HepG2 (cell line): ENCODE results near the gene RAD9A. TPM values are rescaled to one million over a fixed set of nuclear protein-coding genes. Genes with fewer than 3 reads are reported as not detected.

Source experiments
- ATAC-seq: fragments of 200-7000 bp; cut with Tn5 transposase; 3 replicates; pipeline ENCODE4 v1.9.1; 2020; ENCODE audit warnings: mild to moderate bottlenecking, moderate library complexity
- BruUV-seq: library from RNA; stranded (reverse); fragments of 400-500 nt; replicated peaks from 2 replicates; lab custom pipeline; 2021; lab: Mats Ljungman, UMichigan
- CTCF ChIA-PET: fragments of 300-600 bp; formaldehyde crosslinking; extraction: SDS; loops from one replicate; lab custom pipeline; 2021; ENCODE audit warnings: low total read pairs, inconsistent platforms, low intra/inter-chr PET ratio; lab: Yijun Ruan, JAX
- POLR2A ChIA-PET: fragments of 350-600 bp; sonication (Branson Sonifier 250); formaldehyde crosslinking; loops from one replicate; lab custom pipeline; 2020; ENCODE audit warnings: antibody characterized with exemption, inconsistent platforms; lab: Yijun Ruan, JAX
- DNase-seq: peaks from one replicate; pipeline ENCODE4 v3.0.0-alpha.2; 2015; ENCODE audit warnings: low spot score
- FAIRE-seq: peaks from 3 replicates; lab custom pipeline; 2011; peaks lifted over from hg19 to GRCh38; lab: Jason Lieb, UNC
- H2AFZ ChIP-seq: one replicate; pipeline ENCODE4 v1.6.1; 2011; ENCODE audit warnings: low read length, inconsistent platforms
- H3K27ac ChIP-seq: fragments of 300-600 bp; 3 replicates; pipeline ENCODE4 v1.8.0; 2011; ENCODE audit warnings: mixed run types, mild to moderate bottlenecking, mixed read lengths, low read length, inconsistent platforms; ENCODE audit not compliant: insufficient read depth; ENCODE audit errors: extremely low read length
- H3K27me3 ChIP-seq, 2 experiments: fragments of 200-600 bp in 1 of 2; 2 replicates in 1 of 2; 3 replicates in 1 of 2; pipeline versions ENCODE4 v1.6.0 to v1.8.0; 2011; ENCODE audit warnings: low read length in 2 of 2, mild to moderate bottlenecking in 2 of 2, moderate library complexity in 2 of 2, inconsistent platforms in 1 of 2; ENCODE audit not compliant: insufficient read depth in 2 of 2, control insufficient read depth in 1 of 2
- H3K36me3 ChIP-seq, 2 experiments: fragments of 200-600 bp in 1 of 2; replicated peaks in 1 of 2; 2 replicates in 1 of 2; 3 replicates in 1 of 2; pipeline versions ENCODE4 v1.5.1 to v1.8.0; 2011; ENCODE audit warnings: low read length in 2 of 2, inconsistent platforms in 1 of 2; ENCODE audit not compliant: insufficient read depth in 2 of 2, control insufficient read depth in 1 of 2
- H3K4me1 ChIP-seq: 2 replicates; pipeline ENCODE4 v1.5.1; 2012; ENCODE audit warnings: low read length, inconsistent platforms; ENCODE audit not compliant: insufficient read depth
- H3K4me2 ChIP-seq: 2 replicates; pipeline ENCODE4 v1.6.0; 2011; ENCODE audit warnings: low read depth, low read length, inconsistent platforms
- H3K4me3 ChIP-seq, 3 experiments: fragments of 200-600 bp in 1 of 3; sonication (generic), shearing (Covaris generic) in 1 of 3; replicated peaks in 1 of 3; 2 replicates each; pipeline ENCODE4 v1.5.1; 2011 to 2016; ENCODE audit warnings: low read length in 3 of 3, inconsistent platforms in 2 of 3, low read depth in 2 of 3, mild to moderate bottlenecking in 2 of 3, control low read depth in 1 of 3, mixed read lengths in 1 of 3; ENCODE audit not compliant: insufficient read depth in 1 of 3
- H3K79me2 ChIP-seq: one replicate; pipeline ENCODE4 v1.6.1; 2011; ENCODE audit warnings: low read length, inconsistent platforms; ENCODE audit not compliant: insufficient read depth
- H3K9ac ChIP-seq: 2 replicates; pipeline ENCODE4 v1.6.0; 2011; ENCODE audit warnings: mild to moderate bottlenecking, low read depth, low read length, inconsistent platforms; ENCODE audit not compliant: insufficient read depth
- H3K9me3 ChIP-seq: 2 replicates; pipeline ENCODE4 v1.5.1; 2012; ENCODE audit warnings: mild to moderate bottlenecking, low read length
- H4K20me1 ChIP-seq: 2 replicates; pipeline ENCODE4 v1.6.0; 2011; ENCODE audit warnings: inconsistent platforms, mild to moderate bottlenecking, low read length, moderate library complexity; ENCODE audit not compliant: insufficient read depth
- BCL6 ChIP-seq: IDR thresholded peaks from 2 replicates; pipeline ENCODE4 v1.6.1; 2016; ENCODE audit warnings: missing genetic modification reagents, missing compliant biosample characterization
- CENPX ChIP-seq: sonication (generic); formaldehyde crosslinking; IDR thresholded peaks from 2 replicates; pipeline ENCODE4 v1.9.0; 2021; ENCODE audit warnings: mild to moderate bottlenecking, missing genetic modification reagents, moderate library complexity
- KAT7 ChIP-seq: IDR thresholded peaks from 2 replicates; pipeline ENCODE4 v1.6.1; 2018; ENCODE audit warnings: borderline replicate concordance, missing compliant biosample characterization
- KDM5A ChIP-seq: fragments of 200-600 bp; sonication (generic); IDR thresholded peaks from 2 replicates; pipeline ENCODE4 v1.7.0; 2018; ENCODE audit warnings: antibody characterized with exemption, mild to moderate bottlenecking, low read length, borderline replicate concordance
- MAF1 ChIP-seq: sonication (generic); formaldehyde crosslinking; IDR thresholded peaks from 2 replicates; pipeline ENCODE4 v1.5.0; 2020; ENCODE audit warnings: missing genetic modification reagents, borderline replicate concordance
- MAZ ChIP-seq, 2 experiments: sonication (generic) in 1 of 2; formaldehyde crosslinking in 1 of 2; IDR thresholded peaks; 2 replicates each; pipeline versions ENCODE4 v1.5.0 to v1.6.1; 2012 to 2020; ENCODE audit warnings: low read depth in 2 of 2, mild to moderate bottlenecking in 2 of 2, borderline replicate concordance in 1 of 2, improper control_type of control experiment in 1 of 2, low read length in 1 of 2, missing genetic modification reagents in 1 of 2, moderate library complexity in 1 of 2
- PITX1 ChIP-seq: sonication (generic); formaldehyde crosslinking; IDR thresholded peaks from 2 replicates; pipeline ENCODE4 v1.5.1; 2020; ENCODE audit warnings: mild to moderate bottlenecking, missing genetic modification reagents
- ZFP41 ChIP-seq: sonication (generic); formaldehyde crosslinking; IDR thresholded peaks from 2 replicates; pipeline ENCODE4 v1.4.0; 2020; ENCODE audit warnings: mild to moderate bottlenecking, missing genetic modification reagents, borderline replicate concordance
- ZNF101 ChIP-seq: sonication (generic); formaldehyde crosslinking; IDR thresholded peaks from 2 replicates; pipeline ENCODE4 v1.4.0; 2020; ENCODE audit warnings: mild to moderate bottlenecking, low read depth, missing genetic modification reagents, borderline replicate concordance
- ZNF143 ChIP-seq: sonication (generic); formaldehyde crosslinking; IDR thresholded peaks from 2 replicates; pipeline ENCODE4 v1.4.0; 2020; ENCODE audit warnings: missing genetic modification reagents
- ZNF484 ChIP-seq: sonication (generic); formaldehyde crosslinking; IDR thresholded peaks from 2 replicates; pipeline ENCODE4 v1.5.1; 2020; ENCODE audit warnings: mild to moderate bottlenecking, low read depth, missing genetic modification reagents, borderline replicate concordance
- ZNF496 ChIP-seq: sonication (generic); formaldehyde crosslinking; IDR thresholded peaks from 2 replicates; pipeline ENCODE4 v1.8.1; 2023; ENCODE audit warnings: mild to moderate bottlenecking, moderate library complexity, missing genetic modification reagents; ENCODE audit not compliant: insufficient replicate concordance
- ZNF678 ChIP-seq: sonication (generic); formaldehyde crosslinking; IDR thresholded peaks from 2 replicates; pipeline ENCODE4 v1.4.0; 2020; ENCODE audit warnings: mild to moderate bottlenecking, missing genetic modification reagents
- WGBS: methylation state at CpG from one replicate; pipeline ENCODE4 v1.1.6; 2017; ENCODE audit warnings: low lambda C conversion rate; 5-methylcytosine and 5-hydroxymethylcytosine counted together
- in situ Hi-C: cut with HindIII; loops from 2 replicates; pipeline ENCODE4 v1.10.0; 2017; ENCODE audit warnings: low pct_unique_long_range_greater_than_20kb; ENCODE audit not compliant: extremely low pct_ligation_motif_present
- intact Hi-C: fragments of 100-400 bp; cut with micrococcal nuclease; formaldehyde crosslinking; loops from one replicate; pipeline ENCODE4 v1.10.0; 2022; ENCODE audit not compliant: unreplicated experiment
- polyA plus RNA-seq, 8 experiments: library from polyadenylated mRNA; depleted of rRNA in 3 of 8; stranded (reverse) in 7 of 8; unstranded in 1 of 8; fragments of >200 nt; fragmentation: Illumina TruSeq in 4 of 8; extraction: Trizol in 4 of 8; gene quantifications; 2 replicates each; pipeline versions ENCODE4 v1.2.1 to v1.2.3, GENCODE V29; 2011 to 2016; ENCODE audit warnings: low read depth in 4 of 8, missing spikeins in 1 of 8, mixed read lengths in 1 of 8; ENCODE audit not compliant: insufficient read depth in 1 of 8
- total RNA-seq, 5 experiments: library from RNA; depleted of rRNA; stranded (reverse); fragments of >200 nt; fragmentation: Illumina TruSeq; extraction: Trizol; gene quantifications; 2 replicates each; pipeline ENCODE4 v1.2.3, GENCODE V29; 2016; ENCODE audit warnings: low read depth in 1 of 5
- TF ChIP-seq, protein P1 (sequence below): sonication (generic); formaldehyde crosslinking; IDR thresholded peaks from 2 replicates; pipeline ENCODE4 v1.5.0; 2020; ENCODE audit warnings: missing genetic modification reagents
- TF ChIP-seq, protein P2 (sequence below): IDR thresholded peaks from 2 replicates; pipeline ENCODE4 v1.6.1; 2016; ENCODE audit warnings: low read depth, borderline replicate concordance
- TF ChIP-seq, protein P3 (sequence below): sonication (generic); formaldehyde crosslinking; IDR thresholded peaks from 2 replicates; pipeline ENCODE4 v1.8.1; 2023; ENCODE audit warnings: mild to moderate bottlenecking, inconsistent platforms, moderate library complexity, missing genetic modification reagents, borderline replicate concordance

The RAD9A gene
- total and polyA plus RNA-seq, 2 of the 13 experiments (the other 11 are each of a cell fraction or from before 2014, with no cell fraction given) = 10.1 to 15.7 TPM

GRCh38 chr11:67429722-67430121 lies 37.9 kb downstream of the RAD9A start:
- WGBS = 97% methylated on average over 11 of the region's 11 CpGs
- DNase-seq = no peak
- peaks cover 26% of the 10 kb centered on the region for H3K4me1 ChIP-seq
- peak overlapping the region; percentile 90 for H3K4me2 ChIP-seq
- ChIA-PET POLR2A (no interaction called here), CTCF (no interaction called here)
- no peak for ATAC-seq
- peak overlapping the region; percentile 97; the same call in 1 of the 2 replicates for H3K9ac ChIP-seq
- H3K79me2 ChIP-seq = peaks cover 13% of the 10 kb centered on the region
- no peak overlapping the region for H2AFZ ChIP-seq
- no peaks in the 10 kb centered on the region for H4K20me1 ChIP-seq
- no peak for FAIRE-seq
- no peak for TF ChIP-seq ZFP41 (CRISPR knock-in tag)
- no peak for TF ChIP-seq ZNF678 (CRISPR knock-in tag)
- TF ChIP-seq KAT7 (CRISPR knock-in tag) = no peak
- no peak for TF ChIP-seq ZNF143
- TF ChIP-seq, protein P1, sequence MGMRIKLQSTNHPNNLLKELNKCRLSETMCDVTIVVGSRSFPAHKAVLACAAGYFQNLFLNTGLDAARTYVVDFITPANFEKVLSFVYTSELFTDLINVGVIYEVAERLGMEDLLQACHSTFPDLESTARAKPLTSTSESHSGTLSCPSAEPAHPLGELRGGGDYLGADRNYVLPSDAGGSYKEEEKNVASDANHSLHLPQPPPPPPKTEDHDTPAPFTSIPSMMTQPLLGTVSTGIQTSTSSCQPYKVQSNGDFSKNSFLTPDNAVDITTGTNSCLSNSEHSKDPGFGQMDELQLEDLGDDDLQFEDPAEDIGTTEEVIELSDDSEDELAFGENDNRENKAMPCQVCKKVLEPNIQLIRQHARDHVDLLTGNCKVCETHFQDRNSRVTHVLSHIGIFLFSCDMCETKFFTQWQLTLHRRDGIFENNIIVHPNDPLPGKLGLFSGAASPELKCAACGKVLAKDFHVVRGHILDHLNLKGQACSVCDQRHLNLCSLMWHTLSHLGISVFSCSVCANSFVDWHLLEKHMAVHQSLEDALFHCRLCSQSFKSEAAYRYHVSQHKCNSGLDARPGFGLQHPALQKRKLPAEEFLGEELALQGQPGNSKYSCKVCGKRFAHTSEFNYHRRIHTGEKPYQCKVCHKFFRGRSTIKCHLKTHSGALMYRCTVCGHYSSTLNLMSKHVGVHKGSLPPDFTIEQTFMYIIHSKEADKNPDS (CRISPR knock-in tag) = no peak
- TF ChIP-seq ZNF101 (CRISPR knock-in tag) = no peak
- no peak for TF ChIP-seq MAZ (IDR thresholded peaks at IDR 0.05; ENCODE audit: borderline replicate concordance, low read depth, low read length)
- no peak for TF ChIP-seq MAZ (CRISPR knock-in tag; IDR thresholded peaks at IDR 0.05; ENCODE audit: low read depth)
- no peak for TF ChIP-seq MAF1
- TF ChIP-seq ZNF484 = no peak
- no peak for TF ChIP-seq KDM5A
- no peak for TF ChIP-seq ZNF496
- no peak for TF ChIP-seq BCL6 (CRISPR knock-in tag)
- no peak for TF ChIP-seq CENPX
- TF ChIP-seq PITX1 = no peak
- TF ChIP-seq, protein P2, sequence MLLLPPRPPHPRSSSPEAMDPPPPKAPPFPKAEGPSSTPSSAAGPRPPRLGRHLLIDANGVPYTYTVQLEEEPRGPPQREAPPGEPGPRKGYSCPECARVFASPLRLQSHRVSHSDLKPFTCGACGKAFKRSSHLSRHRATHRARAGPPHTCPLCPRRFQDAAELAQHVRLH (CRISPR knock-in tag) = no peak
- TF ChIP-seq, protein P3, sequence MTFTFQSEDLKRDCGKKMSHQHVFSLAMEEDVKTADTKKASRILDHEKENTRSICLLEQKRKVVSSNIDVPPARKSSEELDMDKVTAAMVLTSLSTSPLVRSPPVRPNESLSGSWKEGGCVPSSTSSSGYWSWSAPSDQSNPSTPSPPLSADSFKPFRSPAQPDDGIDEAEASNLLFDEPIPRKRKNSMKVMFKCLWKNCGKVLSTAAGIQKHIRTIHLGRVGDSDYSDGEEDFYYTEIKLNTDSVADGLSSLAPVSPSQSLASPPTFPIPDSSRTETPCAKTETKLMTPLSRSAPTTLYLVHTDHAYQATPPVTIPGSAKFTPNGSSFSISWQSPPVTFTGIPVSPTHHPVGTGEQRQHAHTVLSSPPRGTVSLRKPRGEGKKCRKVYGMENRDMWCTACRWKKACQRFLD = no peak
- no TSS peak for BruUV-seq
- no peaks in the 10 kb centered on the region; a peak in 1 of 5 replicates for H3K27me3 ChIP-seq
- intact Hi-C loops (loop anchor here (2.0 kb wide), 1 partner anchor 13 kb away; the partner anchor contains the start of gene CORO1B), in situ Hi-C loops (loop anchor here (5.0 kb wide), 1 partner anchor 33 kb away; no protein-coding TSS in a partner anchor)
- H3K9me3 ChIP-seq = no peaks in the 10 kb centered on the region
- H3K4me3 ChIP-seq = peak overlapping the region in 2 of 3 experiments; percentile 84 to 98; a peak in 1 of 6 replicates
- peak overlapping the region; percentile 71 for H3K27ac ChIP-seq
- H3K36me3 ChIP-seq = peaks cover 15 to 27% of the 10 kb centered on the region in 2 experiments; a peak in 4 of 5 replicates
